B cell (primary cell): ENCODE measurements around the gene CAPN3. TPM values are rescaled to one million over a fixed set of nuclear protein-coding genes. Genes with fewer than 3 reads are reported as not detected.

Experiments
- ATAC-seq: fragments of 200-7000 bp; cut with Tn5 transposase; one replicate; pipeline ENCODE4 v1.10.0; 2021; ENCODE audit warnings: low read depth, mild to moderate bottlenecking, moderate number of reproducible peaks, moderate library complexity
- CTCF ChIA-PET: fragments of 350-600 bp; sonication (Branson Sonifier 250); formaldehyde crosslinking; loops from one replicate; lab custom pipeline; 2021; ENCODE audit warnings: antibody characterized with exemption, inconsistent platforms; lab: Charles Lee
- POLR2A ChIA-PET: fragments of 350-600 bp; sonication (Branson Sonifier 250); formaldehyde crosslinking; loops from one replicate; lab custom pipeline; 2021; ENCODE audit warnings: antibody characterized with exemption; lab: Charles Lee
- DNase-seq: peaks from one replicate; pipeline ENCODE4 v3.0.0; 2013
- H2AFZ ChIP-seq: 2 replicates; pipeline ENCODE4 v1.6.1; 2012; ENCODE audit warnings: mild to moderate bottlenecking, low read depth, low read length; ENCODE audit not compliant: insufficient read depth, poor library complexity, severe bottlenecking
- H3K27ac ChIP-seq, 2 donors: 1 replicate in 1 of 2; 2 replicates in 1 of 2; pipeline ENCODE4 v1.5.1; 2012 to 2013; ENCODE audit warnings: low read length in 2 of 2, mild to moderate bottlenecking in 2 of 2, moderate library complexity in 1 of 2
- H3K27me3 ChIP-seq, 4 experiments: fragments of 200-600 bp in 1 of 4; sonication (generic) in 1 of 4; replicated peaks in 1 of 4; 1 replicate in 2 of 4; 2 replicates in 2 of 4; pipeline versions ENCODE4 v1.6.1 to v1.7.0; 2013 to 2016; ENCODE audit warnings: low read length in 3 of 4, mild to moderate bottlenecking in 2 of 4, mixed read lengths in 1 of 4, moderate library complexity in 1 of 4; ENCODE audit not compliant: insufficient read depth in 4 of 4, control insufficient read depth in 3 of 4; ENCODE audit errors: control extremely low read depth in 1 of 4
- H3K36me3 ChIP-seq, 2 experiments: replicated peaks in 1 of 2; 1 replicate in 1 of 2; 2 replicates in 1 of 2; pipeline versions ENCODE4 v1.6.1 to v1.7.1; 2013; ENCODE audit warnings: low read length in 1 of 2; ENCODE audit not compliant: insufficient read depth in 2 of 2, control insufficient read depth in 1 of 2; ENCODE audit errors: control extremely low read depth in 1 of 2, extremely low read depth in 1 of 2
- H3K4me1 ChIP-seq, 2 donors: fragments of 200-600 bp in 1 of 2; sonication (generic) in 1 of 2; 1 replicate in 1 of 2; 2 replicates in 1 of 2; pipeline versions ENCODE4 v1.5.1 to v1.6.1; 2013 to 2017; ENCODE audit warnings: low read length in 2 of 2; ENCODE audit not compliant: control insufficient read depth in 2 of 2, insufficient read depth in 2 of 2
- H3K4me2 ChIP-seq: replicated peaks from 2 replicates; pipeline ENCODE3; 2012; ENCODE audit warnings: mild to moderate bottlenecking, low read depth, low read length; ENCODE audit not compliant: poor library complexity, severe bottlenecking
- H3K4me3 ChIP-seq, 5 experiments: fragments of 200-600 bp in 1 of 5; sonication (generic) in 1 of 5; 1 replicate in 3 of 5; 2 replicates in 2 of 5; pipeline versions ENCODE4 v1.5.1 to v1.7.0; 2011 to 2016; ENCODE audit warnings: low read length in 4 of 5, mild to moderate bottlenecking in 4 of 5, low read depth in 2 of 5, control low read depth in 1 of 5, moderate library complexity in 1 of 5; ENCODE audit not compliant: insufficient read depth in 1 of 5; ENCODE audit errors: control extremely low read depth in 1 of 5, extremely low read depth in 1 of 5
- H3K79me2 ChIP-seq: fragments of 200-600 bp; sonication (generic); one replicate; pipeline ENCODE4 v1.6.0; 2016; ENCODE audit warnings: low read length; ENCODE audit not compliant: control insufficient read depth, insufficient read depth
- H3K9ac ChIP-seq: fragments of 200-600 bp; sonication (generic); 2 replicates; pipeline ENCODE4 v1.6.1; 2017; ENCODE audit warnings: mild to moderate bottlenecking, low read length, moderate library complexity
- H3K9me3 ChIP-seq, 3 donors: one replicate each; pipeline versions ENCODE4 v1.6.1 to v1.7.1; 2013; ENCODE audit warnings: low read length in 2 of 3; ENCODE audit not compliant: control insufficient read depth in 2 of 3, insufficient read depth in 1 of 3; ENCODE audit errors: control extremely low read depth in 1 of 3
- H4K20me1 ChIP-seq: 2 replicates; pipeline ENCODE4 v1.6.0; 2012; ENCODE audit warnings: mild to moderate bottlenecking, low read length; ENCODE audit not compliant: insufficient read depth, control insufficient read depth, poor library complexity, severe bottlenecking
- H3K27ac Mint-ChIP-seq: one replicate; pipeline ENCODE4 v1.8.0; 2021; ENCODE audit warnings: mixed read lengths
- H3K27me3 Mint-ChIP-seq: one replicate; pipeline ENCODE4 v1.8.0; 2021; ENCODE audit warnings: mixed read lengths
- H3K4me1 Mint-ChIP-seq: one replicate; pipeline ENCODE4 v1.8.0; 2021; ENCODE audit warnings: mixed read lengths
- H3K4me3 Mint-ChIP-seq: one replicate; pipeline ENCODE4 v1.8.0; 2021; ENCODE audit warnings: mixed read lengths
- H3K9me3 Mint-ChIP-seq: one replicate; pipeline ENCODE4 v1.8.0; 2022; ENCODE audit warnings: mixed read lengths; ENCODE audit not compliant: insufficient read depth
- EZH2 ChIP-seq: IDR thresholded peaks from 2 replicates; pipeline ENCODE4 v1.6.1; 2012; ENCODE audit warnings: borderline replicate concordance, low read depth, mild to moderate bottlenecking, moderate library complexity, low read length; ENCODE audit not compliant: insufficient read depth, poor library complexity, severe bottlenecking
- WGBS: methylation state at CpG from one replicate; pipeline ENCODE4 v1.1.5; 2013; ENCODE audit warnings: missing lambda C conversion rate; ENCODE audit not compliant: insufficient coverage; 5-methylcytosine and 5-hydroxymethylcytosine counted together
- intact Hi-C: fragments of 100-400 bp; cut with micrococcal nuclease; formaldehyde crosslinking; loops from one replicate; pipeline ENCODE4 v1.10.0; 2022
- polyA plus RNA-seq: library from polyadenylated mRNA; depleted of rRNA; stranded (reverse); fragments of >200 nt; gene quantifications from 2 replicates; pipeline ENCODE4 v1.2.3, GENCODE V29; 2012
- total RNA-seq, 2 donors: library from RNA; stranded (reverse); fragments of 120-200 nt in 1 of 2; gene quantifications; 1 replicate in 1 of 2; 2 replicates in 1 of 2; pipeline versions ENCODE4 v1.2.3 to v1.2.4, GENCODE V29; 2013 to 2022
- TF ChIP-seq, protein P1 (sequence below): fragments of 200-600 bp; IDR thresholded peaks from one replicate; pipeline ENCODE4 v1.8.0; 2022; ENCODE audit warnings: antibody characterized with exemption, mild to moderate bottlenecking

Gene CAPN3
- total and polyA plus RNA-seq, 2 donors (not counting 1 experiment from before 2014, with no cell fraction given) = 41.7 to 143 TPM

DNA sequence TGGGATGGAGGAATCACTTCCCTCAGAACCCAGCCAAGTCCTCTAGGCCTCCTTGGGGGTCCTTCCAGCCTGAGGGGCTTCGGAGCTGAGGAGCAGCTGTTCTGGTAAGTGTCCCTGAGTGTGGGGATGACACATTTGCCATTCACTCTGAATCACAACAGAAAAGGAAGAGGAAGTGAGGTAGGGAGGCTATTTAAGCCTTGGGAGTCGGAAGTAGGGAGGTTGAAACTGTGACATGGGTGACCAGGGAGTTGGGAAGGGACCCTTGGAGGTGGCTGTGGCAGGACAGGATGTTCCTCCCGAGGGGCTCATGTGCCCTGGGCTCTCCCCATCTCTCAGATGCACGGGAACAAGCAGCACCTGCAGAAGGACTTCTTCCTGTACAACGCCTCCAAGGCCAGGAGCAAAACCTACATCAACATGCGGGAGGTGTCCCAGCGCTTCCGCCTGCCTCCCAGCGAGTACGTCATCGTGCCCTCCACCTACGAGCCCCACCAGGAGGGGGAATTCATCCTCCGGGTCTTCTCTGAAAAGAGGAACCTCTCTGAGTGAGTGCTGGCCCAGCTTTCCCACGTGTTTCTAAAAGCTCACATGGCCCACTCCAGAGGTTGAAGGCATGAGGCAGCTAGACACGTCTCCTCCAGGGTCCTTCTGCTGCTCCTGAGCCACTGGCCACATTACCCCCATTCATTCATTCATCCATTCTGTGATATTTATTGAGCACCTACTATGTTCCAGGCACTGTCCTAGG lies 43.3 kb downstream of the CAPN3 start:
- Histone ChIP-seq H4K20me1 (no peaks in the 10 kb centered on the region), H3K27ac (no peak overlapping the region), H2AFZ (no peak overlapping the region), H3K9ac (no peak overlapping the region), H3K36me3 (peaks cover 2 to 30% of the 10 kb centered on the region in 2 experiments), H3K9me3 (peaks cover 0 to 2% (median 0%) of the 10 kb centered on the region in 3 donors), H3K4me3 (no peak overlapping the region), H3K4me2 (no peak overlapping the region), H3K79me2 (no peaks in the 10 kb centered on the region), H3K4me1 (no peaks in the 10 kb centered on the region), H3K27me3 (no peaks in the 10 kb centered on the region)
- ChIA-PET CTCF (no interaction called here), POLR2A (no interaction called here)
- Mint-ChIP-seq H3K4me3 (no peak overlapping the region), H3K4me1 (peaks cover 12% of the 10 kb centered on the region), H3K27ac (no peak overlapping the region), H3K9me3 (no peaks in the 10 kb centered on the region), H3K27me3 (no peaks in the 10 kb centered on the region)
- ATAC-seq (no peak), DNase-seq (no peak)
- 92% methylated on average over 13 of the region's 15 CpGs for WGBS
- TF ChIP-seq, protein P1, sequence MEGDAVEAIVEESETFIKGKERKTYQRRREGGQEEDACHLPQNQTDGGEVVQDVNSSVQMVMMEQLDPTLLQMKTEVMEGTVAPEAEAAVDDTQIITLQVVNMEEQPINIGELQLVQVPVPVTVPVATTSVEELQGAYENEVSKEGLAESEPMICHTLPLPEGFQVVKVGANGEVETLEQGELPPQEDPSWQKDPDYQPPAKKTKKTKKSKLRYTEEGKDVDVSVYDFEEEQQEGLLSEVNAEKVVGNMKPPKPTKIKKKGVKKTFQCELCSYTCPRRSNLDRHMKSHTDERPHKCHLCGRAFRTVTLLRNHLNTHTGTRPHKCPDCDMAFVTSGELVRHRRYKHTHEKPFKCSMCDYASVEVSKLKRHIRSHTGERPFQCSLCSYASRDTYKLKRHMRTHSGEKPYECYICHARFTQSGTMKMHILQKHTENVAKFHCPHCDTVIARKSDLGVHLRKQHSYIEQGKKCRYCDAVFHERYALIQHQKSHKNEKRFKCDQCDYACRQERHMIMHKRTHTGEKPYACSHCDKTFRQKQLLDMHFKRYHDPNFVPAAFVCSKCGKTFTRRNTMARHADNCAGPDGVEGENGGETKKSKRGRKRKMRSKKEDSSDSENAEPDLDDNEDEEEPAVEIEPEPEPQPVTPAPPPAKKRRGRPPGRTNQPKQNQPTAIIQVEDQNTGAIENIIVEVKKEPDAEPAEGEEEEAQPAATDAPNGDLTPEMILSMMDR = no peak
- no peak for TF ChIP-seq EZH2
- intact Hi-C loops = no loop called here

- intact Hi-C loops = no loop called here
These were observed 44.1 kb downstream of the CAPN3 start for GRCh38 chr15:42403389-42403788.

More at GRCh38 chr15:42403389-42403788, 44.1 kb downstream of the CAPN3 start:
- no peak overlapping the region for H3K4me3 Mint-ChIP-seq
- no peak overlapping the region for H3K4me2 ChIP-seq
- CTCF ChIA-PET = no interaction called here
- H3K27ac ChIP-seq = no peak overlapping the region
- no peak overlapping the region for H3K4me3 ChIP-seq
- no peaks in the 10 kb centered on the region for H4K20me1 ChIP-seq
- no peaks in the 10 kb centered on the region for H3K27me3 Mint-ChIP-seq
- H2AFZ ChIP-seq = no peak overlapping the region
- POLR2A ChIA-PET = no interaction called here
- TF ChIP-seq, protein P1 = no peak
- TF ChIP-seq EZH2 = no peak
- 96% methylated on average over 4 of the region's 7 CpGs for WGBS
- H3K9ac ChIP-seq = no peak overlapping the region
- no peaks in the 10 kb centered on the region for H3K27me3 ChIP-seq
- peaks cover 12% of the 10 kb centered on the region for H3K4me1 Mint-ChIP-seq
- peaks cover 0 to 2% (median 0%) of the 10 kb centered on the region in 3 donors for H3K9me3 ChIP-seq
- H3K9me3 Mint-ChIP-seq = no peaks in the 10 kb centered on the region
- no peak for DNase-seq
- H3K36me3 ChIP-seq = peaks cover 2 to 34% of the 10 kb centered on the region in 2 experiments
- H3K4me1 ChIP-seq = no peaks in the 10 kb centered on the region
- H3K79me2 ChIP-seq = no peaks in the 10 kb centered on the region
- no peak overlapping the region for H3K27ac Mint-ChIP-seq
- ATAC-seq = no peak
